Fibroblast of lung (primary cell): ENCODE results near the gene FUBP1. TPM values are rescaled to one million over a fixed set of nuclear protein-coding genes. Genes with fewer than 3 reads are reported as not detected.

Experiments used
- DNase-seq, 2 donors: peaks; one replicate each; pipeline versions ENCODE4 v3.0.0 to v3.0.0-alpha.2; 2010; ENCODE audit warnings: low read depth in 2 of 2
- H2AFZ ChIP-seq: 2 replicates; pipeline ENCODE4 v1.5.1; 2012; ENCODE audit warnings: low read length, control low read depth, inconsistent platforms
- H3K27ac ChIP-seq: 2 replicates; pipeline ENCODE4 v1.5.1; 2011; ENCODE audit warnings: low read length, control low read depth; ENCODE audit not compliant: insufficient read depth
- H3K27me3 ChIP-seq: 2 replicates; pipeline ENCODE4 v1.5.1; 2011; ENCODE audit warnings: mild to moderate bottlenecking, low read length; ENCODE audit not compliant: control insufficient read depth, insufficient read depth
- H3K36me3 ChIP-seq: 2 replicates; pipeline ENCODE4 v1.5.1; 2011; ENCODE audit warnings: low read length; ENCODE audit not compliant: control insufficient read depth, insufficient read depth
- H3K4me1 ChIP-seq: 2 replicates; pipeline ENCODE4 v1.5.1; 2011; ENCODE audit warnings: low read length; ENCODE audit not compliant: control insufficient read depth, insufficient read depth; ENCODE audit errors: extremely low read depth
- H3K4me2 ChIP-seq: 2 replicates; pipeline ENCODE4 v1.5.1; 2011; ENCODE audit warnings: low read length, control low read depth; ENCODE audit not compliant: insufficient read depth; ENCODE audit errors: extremely low read depth
- H3K4me3 ChIP-seq, 4 experiments: fragments of 200-600 bp in 1 of 4; sonication (generic) in 1 of 4; replicated peaks in 1 of 4; 2 replicates each; pipeline ENCODE4 v1.5.1; 2011 to 2016; ENCODE audit warnings: low read length in 4 of 4, low read depth in 3 of 4, mild to moderate bottlenecking in 3 of 4, control low read depth in 2 of 4, inconsistent platforms in 1 of 4, mixed read lengths in 1 of 4; ENCODE audit not compliant: insufficient read depth in 1 of 4; ENCODE audit errors: control extremely low read depth in 1 of 4
- H3K79me2 ChIP-seq: 2 replicates; pipeline ENCODE4 v1.5.1; 2012; ENCODE audit warnings: mild to moderate bottlenecking, low read length, inconsistent platforms; ENCODE audit not compliant: control insufficient read depth, insufficient read depth
- H3K9ac ChIP-seq: 2 replicates; pipeline ENCODE4 v1.5.1; 2011; ENCODE audit warnings: mild to moderate bottlenecking, low read length, control low read depth; ENCODE audit not compliant: insufficient read depth
- H3K9me3 ChIP-seq: 2 replicates; pipeline ENCODE4 v1.5.1; 2012; ENCODE audit warnings: low read depth, low read length; ENCODE audit not compliant: control insufficient read depth, insufficient read depth
- H4K20me1 ChIP-seq: 2 replicates; pipeline ENCODE4 v1.5.1; 2011; ENCODE audit warnings: low read length; ENCODE audit not compliant: control insufficient read depth, insufficient read depth; ENCODE audit errors: extremely low read depth
- CTCF ChIP-seq, 2 donors: IDR thresholded peaks in 1 of 2; conservative IDR thresholded peaks in 1 of 2; 1 replicate in 1 of 2; 2 replicates in 1 of 2; pipeline ENCODE4 v1.5.1; 2011 to 2012; ENCODE audit warnings: low read length in 2 of 2, control low read depth in 1 of 2, inconsistent platforms in 1 of 2, low read depth in 1 of 2, mild to moderate bottlenecking in 1 of 2
- EZH2 ChIP-seq: IDR thresholded peaks from 2 replicates; pipeline ENCODE4 v1.5.1; 2012; ENCODE audit warnings: low read length, control low read depth, mild to moderate bottlenecking; ENCODE audit errors: missing control alignments
- polyA plus RNA-seq, 2 donors: library from polyadenylated mRNA; depleted of rRNA in 1 of 2; stranded (reverse) in 1 of 2; unstranded in 1 of 2; fragments of >200 nt; gene quantifications; 2 replicates each; pipeline ENCODE4 v1.2.1, GENCODE V29; 2011 to 2012; ENCODE audit warnings: missing spikeins in 1 of 2
- total RNA-seq: library from RNA; depleted of rRNA; stranded (reverse); fragments of >200 nt; gene quantifications from 2 replicates; pipeline ENCODE4 v1.2.1, GENCODE V29; 2014

Gene FUBP1
- total and polyA plus RNA-seq, 2 donors (not counting 1 experiment from before 2014, with no cell fraction given), result 99.4 to 102 TPM

GRCh38 chr1:78015148-78015547 is 36.3 kb upstream of the FUBP1 start:
- H3K4me3 ChIP-seq, result no peak overlapping the region
- H3K4me1 ChIP-seq, result no peaks in the 10 kb centered on the region
- no peaks in the 10 kb centered on the region for H3K9me3 ChIP-seq
- TF ChIP-seq EZH2 (no peak), CTCF (conservative IDR thresholded peaks at IDR 0.05 in 1 of 2, IDR thresholded peaks at IDR 0.05 in 1 of 2; ENCODE audit: low read depth in 1 of 2, low read length in 2 of 2) (no peak)
- H2AFZ ChIP-seq, result no peak overlapping the region
- H3K27ac ChIP-seq, result no peak overlapping the region
- H4K20me1 ChIP-seq, result no peaks in the 10 kb centered on the region
- no peaks in the 10 kb centered on the region for H3K36me3 ChIP-seq
- DNase-seq, result no peak
- no peak overlapping the region for H3K4me2 ChIP-seq
- no peak overlapping the region for H3K9ac ChIP-seq
- no peaks in the 10 kb centered on the region for H3K27me3 ChIP-seq
- H3K79me2 ChIP-seq, result peaks cover 35% of the 10 kb centered on the region

GRCh38 chr1:78011050-78011449 is 32.2 kb upstream of the FUBP1 start:
- H3K4me3 ChIP-seq, result peak overlapping the region in 2 of 4 experiments; percentile 16 to 99
- H3K27me3 ChIP-seq, result no peaks in the 10 kb centered on the region
- peaks cover 76% of the 10 kb centered on the region for H3K79me2 ChIP-seq
- no peak for DNase-seq
- peaks cover 4% of the 10 kb centered on the region for H3K4me1 ChIP-seq
- no peaks in the 10 kb centered on the region for H3K36me3 ChIP-seq
- no peak overlapping the region for H2AFZ ChIP-seq
- H3K9me3 ChIP-seq, result no peaks in the 10 kb centered on the region
- H4K20me1 ChIP-seq, result no peaks in the 10 kb centered on the region
- no peak overlapping the region for H3K4me2 ChIP-seq
- H3K27ac ChIP-seq, result no peak overlapping the region
- no peak overlapping the region for H3K9ac ChIP-seq
- TF ChIP-seq EZH2 (no peak), CTCF (conservative IDR thresholded peaks at IDR 0.05 in 1 of 2, IDR thresholded peaks at IDR 0.05 in 1 of 2; ENCODE audit: low read depth in 1 of 2, low read length in 2 of 2) (no peak)

- Histone ChIP-seq H3K4me3 (peak overlapping the region; percentile 6 to 99 (median 44)), H3K79me2 (peaks cover 83% of the 10 kb centered on the region), H2AFZ (no peak overlapping the region), H3K4me1 (peaks cover 4% of the 10 kb centered on the region), H3K36me3 (no peaks in the 10 kb centered on the region), H4K20me1 (no peaks in the 10 kb centered on the region), H3K9ac (no peak overlapping the region), H3K4me2 (peak overlapping the region; percentile 81), H3K27me3 (no peaks in the 10 kb centered on the region), H3K9me3 (no peaks in the 10 kb centered on the region), H3K27ac (no peak overlapping the region)
- DNase-seq, result peak in 1 of 2 donors; percentile 90
- no peak for TF ChIP-seq CTCF (conservative IDR thresholded peaks at IDR 0.05 in 1 of 2, IDR thresholded peaks at IDR 0.05 in 1 of 2; ENCODE audit: low read depth in 1 of 2, low read length in 2 of 2)
- TF ChIP-seq EZH2, result no peak
These were observed 31.0 kb upstream of the FUBP1 start for GRCh38 chr1:78009836-78010235.
